ENCODE measurements around the gene CHST11. TPM values are rescaled to one million over a fixed set of nuclear protein-coding genes. Genes with fewer than 3 reads are reported as not detected.

The CHST11 gene
- total and polyA plus RNA-seq, 10 of the 15 experiments (the other 5 are each of a cell fraction or from before 2014, with no cell fraction given): 1.9 to 38.1 (median 17.2) TPM

GRCh38 chr12:104737791-104738301 is 281.1 kb downstream of the CHST11 start:
- Histone ChIP-seq H3K4me1 (ENCODE audit: control insufficient read depth, insufficient read depth, low read length) (peaks cover 55% of the 10 kb centered on the region), H2AFZ (ENCODE audit: control insufficient read depth, low read depth, low read length) (no peak overlapping the region), H3K4me2 (ENCODE audit: control insufficient read depth, insufficient read depth) (no peak overlapping the region), H3K4me3 (no peak overlapping the region), H3K27ac (ENCODE audit: control insufficient read depth, insufficient read depth) (no peak overlapping the region), H4K20me1 (ENCODE audit: control insufficient read depth, insufficient read depth) (no peaks in the 10 kb centered on the region), H3K79me2 (ENCODE audit: control insufficient read depth, insufficient read depth, low read length) (peaks cover 13% of the 10 kb centered on the region), H3K36me3 (ENCODE audit: control insufficient read depth in 2 of 2, insufficient read depth in 2 of 2, low read length in 1 of 2) (peaks cover 0 to 4% of the 10 kb centered on the region in 2 experiments; a peak in 2 of 4 replicates), H3K9ac (ENCODE audit: control insufficient read depth, insufficient read depth, low read length) (no peak overlapping the region), H3K27me3 (replicated peaks in 1 of 2; ENCODE audit: control insufficient read depth in 2 of 2, insufficient read depth in 2 of 2, low read length in 1 of 2) (no peaks in the 10 kb centered on the region), H3K9me3 (replicated peaks; ENCODE audit: control insufficient read depth, insufficient read depth, low read length) (no peaks in the 10 kb centered on the region)
- ChIA-PET CTCF (interaction anchor here (0.6 to 1.7 kb wide), 2 partner anchors 56 to 582 kb away, joined by 3 read pairs; no protein-coding TSS in a partner anchor), SMC1A (ENCODE audit: uncharacterized antibody, unreplicated experiment) (interaction anchor here (0.9 to 3.4 kb wide), 5 partner anchors 9 to 113 kb away, joined by 3 to 21 read pairs (median 4); no protein-coding TSS in a partner anchor), RAD21 (ENCODE audit: unreplicated experiment) (interaction anchor here (0.9 to 2.0 kb wide), 2 partner anchors 13 to 42 kb away, joined by 3 to 7 read pairs; no protein-coding TSS in a partner anchor), POLR2A (no interaction called here)
- 89% methylated on average over 13 of the region's 13 CpGs for WGBS (ENCODE audit: insufficient coverage, insufficient replicate concordance, low lambda C conversion rate, missing lambda C conversion rate)
- intact Hi-C loops (cut with micrococcal nuclease; ENCODE audit: unreplicated experiment) (no loop called here), in situ Hi-C loops (cut with MboI) (no loop called here)
- no TSS peak for BruUV-seq (replicated peaks)
- DNase-seq (ENCODE audit: low read depth, low spot score) (no peak), FAIRE-seq (no peak), ATAC-seq (no peak)
- TF ChIP-seq MTA2 (IDR thresholded peaks at IDR 0.05; ENCODE audit: low read depth): no peak
- TF ChIP-seq PML (IDR thresholded peaks at IDR 0.05; ENCODE audit: low read length): no peak
- no peak for TF ChIP-seq ZNF274 (IDR thresholded peaks at IDR 0.05; ENCODE audit: insufficient read depth, insufficient read length)
- TF ChIP-seq EGR1 (IDR thresholded peaks at IDR 0.05; ENCODE audit: borderline replicate concordance in 1 of 2, low read depth in 2 of 2, low read length in 2 of 2): no peak
- TF ChIP-seq NR2F1 (conservative IDR thresholded peaks at IDR 0.05): no peak
- no peak for TF ChIP-seq ZBTB4 (CRISPR knock-in tag; IDR thresholded peaks at IDR 0.05)
- TF ChIP-seq TCF3 (IDR thresholded peaks at IDR 0.05; ENCODE audit: borderline replicate concordance, insufficient read depth, low read depth, low read length): no peak
- TF ChIP-seq CREM (IDR thresholded peaks at IDR 0.05; ENCODE audit: low read depth): no peak
- TF ChIP-seq ZNF592 (IDR thresholded peaks at IDR 0.05): no peak
- no peak for TF ChIP-seq KAT2A (conservative IDR thresholded peaks at IDR 0.05; ENCODE audit: control insufficient read depth, low read depth, low read length)
- TF ChIP-seq BRCA1 (IDR thresholded peaks at IDR 0.05; ENCODE audit: low read depth, low read length): no peak
- no peak for TF ChIP-seq STAT1 (conservative IDR thresholded peaks at IDR 0.05)
- TF ChIP-seq CHD4 (IDR thresholded peaks at IDR 0.05): no peak
- no peak for TF ChIP-seq PBX3 (IDR thresholded peaks at IDR 0.05; ENCODE audit: insufficient replicate concordance, low read depth, low read length)
- no peak for TF ChIP-seq HDAC6 (IDR thresholded peaks at IDR 0.05; ENCODE audit: unreplicated experiment)
- no peak for TF ChIP-seq CEBPB (IDR thresholded peaks at IDR 0.05; ENCODE audit: borderline replicate concordance in 1 of 2, low read depth in 2 of 2, low read length in 2 of 2)
- no peak for TF ChIP-seq SREBF2 (IDR thresholded peaks at IDR 0.05; ENCODE audit: low read length)
